Ishikawa (cell line): ENCODE results near the gene SLC12A7.

Experiments
- CEBPB ChIP-seq: IDR thresholded peaks from 2 replicates; pipeline ENCODE4 v1.6.1; 2012
- CREB1 ChIP-seq: IDR thresholded peaks from 2 replicates; pipeline ENCODE4 v1.6.1; 2012; ENCODE audit warnings: low read depth
- EGR1 ChIP-seq: IDR thresholded peaks from 2 replicates; pipeline ENCODE4 v1.6.1; 2012
- EP300 ChIP-seq: IDR thresholded peaks from 2 replicates; pipeline ENCODE4 v1.6.1; 2012; ENCODE audit warnings: borderline replicate concordance
- FOXM1 ChIP-seq: IDR thresholded peaks from 2 replicates; pipeline ENCODE4 v1.6.1; 2012; ENCODE audit warnings: low read depth, borderline replicate concordance
- NFIC ChIP-seq: IDR thresholded peaks from 2 replicates; pipeline ENCODE4 v1.6.1; 2012
- RAD21 ChIP-seq: IDR thresholded peaks from 2 replicates; pipeline ENCODE4 v1.6.1; 2012; ENCODE audit warnings: low read depth
- REST ChIP-seq: IDR thresholded peaks from 2 replicates; pipeline ENCODE4 v1.6.1; 2012; ENCODE audit warnings: low read depth, mild to moderate bottlenecking
- TAF1 ChIP-seq: IDR thresholded peaks from 2 replicates; pipeline ENCODE4 v1.6.1; 2012; ENCODE audit warnings: low read depth, mild to moderate bottlenecking
- TCF12 ChIP-seq: IDR thresholded peaks from 2 replicates; pipeline ENCODE4 v1.6.1; 2012; ENCODE audit warnings: low read depth
- TEAD4 ChIP-seq: IDR thresholded peaks from 2 replicates; pipeline ENCODE4 v1.6.1; 2012
- USF1 ChIP-seq: IDR thresholded peaks from 2 replicates; pipeline ENCODE4 v1.6.1; 2012
- YY1 ChIP-seq: IDR thresholded peaks from 2 replicates; pipeline ENCODE4 v1.6.1; 2012; ENCODE audit warnings: low read depth
- ZBTB7A ChIP-seq: IDR thresholded peaks from 2 replicates; pipeline ENCODE4 v1.6.1; 2012; ENCODE audit warnings: low read depth

GRCh38 chr5:1005904-1006655 lies 105.8 kb downstream of the SLC12A7 start:
- no peak for TF ChIP-seq REST
- TF ChIP-seq TEAD4: no peak
- TF ChIP-seq TCF12: no peak
- no peak for TF ChIP-seq EP300
- no peak for TF ChIP-seq YY1
- no peak for TF ChIP-seq NFIC
- TF ChIP-seq FOXM1: no peak
- no peak for TF ChIP-seq TAF1
- no peak for TF ChIP-seq EGR1
- TF ChIP-seq CEBPB: no peak
- TF ChIP-seq CREB1: no peak
- no peak for TF ChIP-seq USF1
- no peak for TF ChIP-seq ZBTB7A
- TF ChIP-seq RAD21: no peak
